Activated naive CD8-positive, alpha-beta T cell treated with anti-CD3 and anti-CD28 coated beads, Interleukin-2, amount 10 ng/mL, durations not matched to agents 7 days and 5 days (primary cell): ENCODE measurements around the gene CARMIL3. TPM values are rescaled to one million over a fixed set of nuclear protein-coding genes. Genes with fewer than 3 reads are reported as not detected.

Experiments
- ATAC-seq: fragments of 150-1000 bp; cut with Tn5 transposase; one replicate; pipeline ENCODE4 v1.10.0; 2021; ENCODE audit warnings: low read depth, moderate library complexity
- POLR2A ChIA-PET: fragments of 350-600 bp; sonication (Branson Sonifier 250); formaldehyde crosslinking; loops from one replicate; lab custom pipeline; 2021; ENCODE audit warnings: antibody characterized with exemption; lab: Charles Lee
- DNase-seq: peaks from one replicate; pipeline ENCODE4 v3.0.0; 2021
- H3K27ac Mint-ChIP-seq: one replicate; pipeline ENCODE4 v1.8.0; 2022; ENCODE audit warnings: mild to moderate bottlenecking, mixed read lengths
- H3K27me3 Mint-ChIP-seq: one replicate; pipeline ENCODE4 v1.8.0; 2022; ENCODE audit warnings: mild to moderate bottlenecking, moderate library complexity, mixed read lengths
- H3K36me3 Mint-ChIP-seq: one replicate; pipeline ENCODE4 v1.8.0; 2021; ENCODE audit warnings: mild to moderate bottlenecking, mixed read lengths
- H3K4me1 Mint-ChIP-seq: one replicate; pipeline ENCODE4 v1.8.0; 2021; ENCODE audit warnings: mixed read lengths
- H3K4me3 Mint-ChIP-seq: one replicate; pipeline ENCODE4 v1.8.0; 2022; ENCODE audit warnings: mild to moderate bottlenecking, moderate library complexity, mixed read lengths
- H3K9me3 Mint-ChIP-seq: one replicate; pipeline ENCODE4 v1.8.0; 2021; ENCODE audit warnings: mixed read lengths
- total RNA-seq, 2 experiments: library from RNA; stranded (reverse); gene quantifications; one replicate each; pipeline ENCODE4 v1.2.3, GENCODE V29; 2021

CARMIL3 gene
- total RNA-seq, 2 experiments from 2014 or later: 0.80 to 0.91 TPM

DNA sequence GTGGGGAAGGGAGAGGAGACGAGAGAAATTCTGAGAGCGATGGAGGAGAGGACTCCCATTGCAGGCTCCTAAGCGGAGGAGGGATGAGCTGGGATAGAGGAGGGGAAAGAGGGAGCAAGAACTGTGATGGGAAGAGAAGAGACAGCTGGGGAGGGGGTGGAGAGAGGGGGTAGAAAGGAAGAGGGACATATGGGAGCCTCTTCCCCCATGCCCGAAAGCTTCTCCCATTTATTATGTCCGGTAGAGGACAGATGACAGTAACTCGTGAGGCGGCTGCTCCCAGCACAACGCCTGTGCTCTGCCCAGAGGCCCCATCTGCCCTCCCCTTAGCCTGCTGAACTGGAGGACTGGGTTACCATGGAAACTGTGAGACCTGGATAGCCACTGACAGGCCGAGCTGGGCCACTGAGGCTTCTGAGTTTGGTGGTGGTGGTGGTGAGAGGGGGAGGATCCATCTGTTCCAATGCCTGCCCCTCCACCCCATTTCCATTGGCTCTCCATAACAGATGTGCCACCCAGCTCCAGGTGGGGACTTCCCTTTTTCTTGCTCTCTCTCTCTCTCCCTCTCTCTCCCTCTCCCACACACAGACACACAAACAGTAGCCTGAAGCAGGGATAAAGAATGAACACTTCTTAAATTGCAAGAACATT is 27.8 kb downstream of the CARMIL3 start:
- POLR2A ChIA-PET: interaction anchor here (0.8 to 4.9 kb wide), 6 partner anchors 15 to 82 kb away, joined by 5 to 71 read pairs (median 21); partner anchors contain the start of genes CARMIL3, DCAF11, IRF9 and NRL
- Mint-ChIP-seq H3K27me3 (no peaks in the 10 kb centered on the region), H3K27ac (no peak overlapping the region), H3K4me3 (no peak overlapping the region), H3K9me3 (no peaks in the 10 kb centered on the region), H3K4me1 (peaks cover 33% of the 10 kb centered on the region), H3K36me3 (no peaks in the 10 kb centered on the region)
- ATAC-seq (no peak), DNase-seq (no peak)

DNA sequence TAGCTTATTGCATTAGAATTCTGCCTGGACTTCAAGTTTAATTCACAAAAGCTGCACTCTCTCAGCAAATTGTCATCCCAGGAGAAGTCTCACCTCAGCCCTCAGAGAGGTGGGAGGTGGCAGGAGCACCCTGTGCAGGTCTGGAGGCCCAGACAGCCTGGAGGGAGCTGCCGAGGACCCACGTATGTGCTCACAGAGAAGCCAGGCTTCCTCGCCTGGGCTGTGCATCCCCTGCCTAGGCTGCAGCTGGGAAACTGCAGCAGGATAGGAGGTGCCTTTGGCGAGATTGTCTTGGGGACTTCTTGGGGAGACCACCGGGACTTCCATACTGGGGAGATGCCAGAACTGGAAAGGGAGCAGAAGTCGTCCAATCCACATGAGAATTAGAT is 28.3 kb downstream of the CARMIL3 start:
- DNase-seq: no peak
- no peak for ATAC-seq
- POLR2A ChIA-PET: interaction anchor here (0.8 to 4.9 kb wide), 12 partner anchors 9 to 109 kb away, joined by 3 to 71 read pairs (median 12); partner anchors contain the start of genes CARMIL3, CPNE6, DCAF11 and IPO4
- H3K36me3 Mint-ChIP-seq: no peaks in the 10 kb centered on the region
- H3K4me3 Mint-ChIP-seq: peak overlapping the region; percentile 80
- peak overlapping the region; percentile 87 for H3K27ac Mint-ChIP-seq
- H3K27me3 Mint-ChIP-seq: no peaks in the 10 kb centered on the region
- no peaks in the 10 kb centered on the region for H3K9me3 Mint-ChIP-seq
- H3K4me1 Mint-ChIP-seq: peaks cover 31% of the 10 kb centered on the region

DNA sequence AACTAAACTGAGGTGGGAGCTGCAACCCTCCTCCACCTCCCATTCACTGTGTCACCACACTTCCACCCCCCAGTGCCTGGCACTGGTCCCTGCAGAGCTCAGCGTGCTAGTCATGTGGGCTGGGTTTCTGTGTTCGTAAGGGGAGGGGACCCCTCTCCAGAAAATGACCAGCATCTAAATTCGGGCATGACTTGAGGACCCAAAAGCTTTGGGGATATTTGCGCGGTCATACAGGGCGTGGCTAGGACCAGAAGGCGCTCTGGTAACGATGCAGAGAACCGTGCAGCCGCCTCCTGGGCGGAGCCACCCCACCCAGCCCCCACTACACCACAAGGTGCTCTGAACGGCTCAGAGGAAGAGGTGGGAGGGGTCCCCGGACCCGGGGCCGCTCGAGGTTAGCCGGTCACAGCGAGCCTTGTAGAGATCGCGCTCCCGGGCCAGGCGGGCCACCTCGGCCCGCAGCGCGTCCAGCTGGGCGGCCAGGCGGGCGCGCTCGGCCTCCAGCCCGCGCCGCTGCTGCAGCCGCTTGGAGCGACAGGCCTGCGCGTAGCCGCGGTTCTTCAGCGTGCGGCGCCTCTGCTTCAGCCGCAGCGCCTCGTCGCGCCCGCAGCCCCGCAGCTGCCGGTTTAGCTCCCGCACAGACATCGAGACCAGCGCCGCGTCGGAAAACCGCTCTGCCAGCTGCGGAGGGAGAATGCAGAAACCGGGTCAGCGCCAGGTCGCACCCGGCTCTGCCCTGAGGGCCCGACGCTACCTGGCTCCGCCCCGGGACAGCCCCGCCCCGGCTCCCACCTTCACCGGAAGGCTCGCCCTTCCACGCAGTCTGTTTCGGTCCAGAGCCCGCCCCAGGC is 29.3 kb downstream of the CARMIL3 start:
- peaks cover 21% of the 10 kb centered on the region for H3K4me1 Mint-ChIP-seq
- no peaks in the 10 kb centered on the region for H3K27me3 Mint-ChIP-seq
- peak; percentile 86 for DNase-seq
- peak overlapping the region; percentile 80 for H3K4me3 Mint-ChIP-seq
- peak; percentile 93 for ATAC-seq
- peak overlapping the region; percentile 87 for H3K27ac Mint-ChIP-seq
- POLR2A ChIA-PET: interaction anchor here (0.6 to 4.9 kb wide), 18 partner anchors 8 to 455 kb away, joined by 3 to 71 read pairs (median 7); partner anchors contain the start of genes CARMIL3, CPNE6, DCAF11 and DHRS4L2
- H3K9me3 Mint-ChIP-seq: no peaks in the 10 kb centered on the region
- no peaks in the 10 kb centered on the region for H3K36me3 Mint-ChIP-seq

DNA sequence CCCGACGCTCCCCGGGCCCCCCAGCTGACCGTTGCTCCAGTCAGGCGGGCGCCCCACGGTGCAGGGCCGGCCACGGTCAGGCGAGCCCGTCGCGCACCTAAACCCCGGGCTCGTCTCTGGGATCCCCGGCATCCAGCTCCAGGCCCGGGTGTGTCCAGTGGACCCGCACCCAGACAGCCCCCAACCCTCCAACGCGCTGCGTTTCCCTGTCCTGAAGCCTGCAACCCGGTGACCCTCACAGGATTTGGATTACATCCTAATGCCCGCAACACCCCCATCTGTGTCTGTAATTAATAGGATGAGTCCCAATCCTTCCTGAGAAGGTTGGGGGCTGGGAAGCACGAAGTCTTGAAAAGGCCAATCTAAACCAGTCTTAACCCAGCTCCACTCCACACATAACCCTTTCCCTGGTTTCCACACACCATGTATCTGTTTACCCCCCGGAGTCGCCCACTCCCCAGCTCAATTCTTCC is 30.0 kb downstream of the CARMIL3 start:
- DNase-seq: no peak
- POLR2A ChIA-PET: interaction anchor here (0.6 to 4.9 kb wide), 16 partner anchors 9 to 455 kb away, joined by 3 to 71 read pairs (median 10); partner anchors contain the start of genes CARMIL3, CPNE6, DCAF11 and DHRS4L2
- no peaks in the 10 kb centered on the region for H3K27me3 Mint-ChIP-seq
- no peaks in the 10 kb centered on the region for H3K36me3 Mint-ChIP-seq
- H3K27ac Mint-ChIP-seq: peak overlapping the region; percentile 87
- H3K4me1 Mint-ChIP-seq: peaks cover 18% of the 10 kb centered on the region
- H3K9me3 Mint-ChIP-seq: no peaks in the 10 kb centered on the region
- no peak for ATAC-seq
- peak overlapping the region; percentile 77 for H3K4me3 Mint-ChIP-seq

DNA sequence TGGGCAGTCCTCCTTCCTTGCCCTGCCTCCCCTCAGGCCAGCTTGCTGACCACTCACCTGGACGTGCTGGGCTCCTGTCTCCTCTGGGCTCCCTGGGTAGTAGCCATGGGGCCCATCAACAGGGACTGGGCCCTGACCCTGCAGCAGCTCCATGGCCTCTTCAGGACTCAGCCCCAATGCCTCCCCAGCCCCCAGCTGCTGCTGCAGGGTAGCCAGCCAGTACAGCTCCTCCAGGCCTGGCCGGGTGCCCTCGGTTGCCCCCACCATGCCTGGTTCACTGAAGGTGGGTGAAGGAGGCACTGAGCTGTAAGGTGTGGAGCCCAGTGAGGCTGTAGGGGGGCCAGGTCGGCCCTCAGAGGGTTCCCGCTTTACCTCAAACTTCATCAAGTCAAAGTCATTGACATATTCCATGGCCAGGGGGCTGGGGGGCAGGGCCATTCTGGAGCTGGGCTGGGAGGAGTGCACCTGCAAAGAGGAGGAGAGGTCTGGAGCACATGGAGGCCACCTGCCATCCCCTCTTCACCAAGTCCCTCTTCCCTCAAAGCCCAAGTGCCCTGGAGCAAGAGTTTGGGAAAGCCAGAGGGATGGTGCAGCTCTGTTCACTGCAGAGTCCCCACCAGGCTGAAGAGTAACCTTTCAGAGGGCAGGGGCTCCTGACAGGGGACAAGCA is 30.7 kb downstream of the CARMIL3 start:
- peak overlapping the region; percentile 87 for H3K27ac Mint-ChIP-seq
- H3K4me3 Mint-ChIP-seq: peak overlapping the region; percentile 77

DNA sequence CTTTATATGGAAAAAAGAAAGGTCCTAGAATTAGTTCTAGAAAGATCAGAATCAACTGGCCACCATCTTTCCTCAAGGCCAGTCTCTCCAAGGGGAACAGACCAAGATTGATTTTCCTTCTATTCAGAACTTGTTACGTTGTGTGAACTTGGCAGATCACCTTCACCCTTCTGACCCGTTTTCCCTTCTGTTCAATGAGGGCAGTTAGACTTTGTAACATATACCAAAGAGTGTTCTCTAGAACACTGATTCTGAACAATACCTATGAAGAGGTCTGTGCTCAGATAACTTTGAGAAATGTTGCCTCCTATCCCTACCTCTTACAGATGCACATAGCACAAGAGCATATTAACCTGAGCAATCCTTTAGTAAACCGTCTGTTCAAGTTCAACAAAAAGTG is 31.7 kb downstream of the CARMIL3 start:
- no peak overlapping the region for H3K4me3 Mint-ChIP-seq
- peaks cover 21% of the 10 kb centered on the region for H3K4me1 Mint-ChIP-seq
- no peaks in the 10 kb centered on the region for H3K36me3 Mint-ChIP-seq
- no peak overlapping the region for H3K27ac Mint-ChIP-seq
- POLR2A ChIA-PET: interaction anchor here (1.2 to 3.8 kb wide), 2 partner anchors 31 kb away, joined by 3 to 27 read pairs; partner anchors contain the start of genes CARMIL3, DCAF11 and NRL
- DNase-seq: no peak
- ATAC-seq: no peak
- no peaks in the 10 kb centered on the region for H3K9me3 Mint-ChIP-seq
- no peaks in the 10 kb centered on the region for H3K27me3 Mint-ChIP-seq

More for the DNA sequence above, 30.7 kb downstream of the CARMIL3 start:
- no peaks in the 10 kb centered on the region for H3K27me3 Mint-ChIP-seq
- DNase-seq (no peak), ATAC-seq (no peak)
- POLR2A ChIA-PET: interaction anchor here (0.5 to 4.9 kb wide), 9 partner anchors 8 to 79 kb away, joined by 3 to 71 read pairs (median 12); partner anchors contain the start of genes CARMIL3, DCAF11, IRF9 and NRL
- no peaks in the 10 kb centered on the region for H3K36me3 Mint-ChIP-seq
- peaks cover 21% of the 10 kb centered on the region for H3K4me1 Mint-ChIP-seq
- no peaks in the 10 kb centered on the region for H3K9me3 Mint-ChIP-seq

DNA sequence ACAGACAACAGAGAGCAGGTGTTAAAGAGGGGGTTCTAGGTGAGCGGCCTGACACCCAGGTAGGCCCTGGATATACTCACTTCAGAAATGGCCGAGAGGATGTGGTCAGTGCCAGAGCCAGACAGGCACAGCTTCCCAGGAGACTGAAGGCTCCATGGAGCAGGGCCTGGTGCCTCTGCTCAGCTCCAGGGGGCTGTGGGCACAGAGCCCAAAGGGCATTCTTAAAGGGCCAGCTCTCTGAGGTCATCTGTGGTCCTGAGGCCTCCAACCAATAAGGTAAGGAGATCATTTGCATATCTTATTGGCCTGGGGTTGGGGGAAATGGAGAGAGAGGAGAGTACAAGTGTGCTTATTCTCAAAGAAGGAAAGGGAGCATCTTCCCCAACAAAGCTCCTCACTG is 32.6 kb downstream of the CARMIL3 start:
- DNase-seq: no peak
- Mint-ChIP-seq H3K36me3 (no peaks in the 10 kb centered on the region), H3K27ac (no peak overlapping the region), H3K4me3 (no peak overlapping the region), H3K4me1 (peaks cover 21% of the 10 kb centered on the region), H3K27me3 (no peaks in the 10 kb centered on the region), H3K9me3 (no peaks in the 10 kb centered on the region)
- no peak for ATAC-seq
- POLR2A ChIA-PET: interaction anchor here (0.8 to 2.3 kb wide), 2 partner anchors 11 to 30 kb away, joined by 3 to 6 read pairs; partner anchors contain the start of gene DCAF11

DNA sequence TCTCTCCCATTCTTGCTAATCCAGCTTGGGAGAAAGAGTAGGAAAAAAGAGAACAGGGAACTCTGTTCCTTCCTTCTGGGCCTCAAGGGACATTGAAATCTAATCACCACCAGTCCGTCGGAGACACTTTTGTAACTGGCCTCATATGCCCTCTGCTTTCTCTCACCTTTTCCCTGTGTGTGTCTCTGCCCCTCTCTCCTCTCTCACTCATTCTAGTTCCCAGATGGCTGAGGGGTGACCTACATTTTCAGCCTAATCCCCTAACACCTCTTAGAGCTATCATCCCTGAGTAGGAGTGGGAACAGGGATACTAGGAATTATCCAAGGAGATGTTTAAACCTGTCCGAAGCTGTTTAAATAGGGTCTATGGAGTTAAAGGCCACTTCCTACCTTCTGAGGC is 33.4 kb downstream of the CARMIL3 start:
- Mint-ChIP-seq H3K27me3 (no peaks in the 10 kb centered on the region), H3K4me3 (no peak overlapping the region), H3K36me3 (no peaks in the 10 kb centered on the region), H3K9me3 (no peaks in the 10 kb centered on the region), H3K27ac (no peak overlapping the region), H3K4me1 (peaks cover 18% of the 10 kb centered on the region)
- no peak for DNase-seq
- no peak for ATAC-seq
- POLR2A ChIA-PET: interaction anchor here (0.8 to 2.3 kb wide), 2 partner anchors 10 to 29 kb away, joined by 3 to 6 read pairs; partner anchors contain the start of gene DCAF11

DNA sequence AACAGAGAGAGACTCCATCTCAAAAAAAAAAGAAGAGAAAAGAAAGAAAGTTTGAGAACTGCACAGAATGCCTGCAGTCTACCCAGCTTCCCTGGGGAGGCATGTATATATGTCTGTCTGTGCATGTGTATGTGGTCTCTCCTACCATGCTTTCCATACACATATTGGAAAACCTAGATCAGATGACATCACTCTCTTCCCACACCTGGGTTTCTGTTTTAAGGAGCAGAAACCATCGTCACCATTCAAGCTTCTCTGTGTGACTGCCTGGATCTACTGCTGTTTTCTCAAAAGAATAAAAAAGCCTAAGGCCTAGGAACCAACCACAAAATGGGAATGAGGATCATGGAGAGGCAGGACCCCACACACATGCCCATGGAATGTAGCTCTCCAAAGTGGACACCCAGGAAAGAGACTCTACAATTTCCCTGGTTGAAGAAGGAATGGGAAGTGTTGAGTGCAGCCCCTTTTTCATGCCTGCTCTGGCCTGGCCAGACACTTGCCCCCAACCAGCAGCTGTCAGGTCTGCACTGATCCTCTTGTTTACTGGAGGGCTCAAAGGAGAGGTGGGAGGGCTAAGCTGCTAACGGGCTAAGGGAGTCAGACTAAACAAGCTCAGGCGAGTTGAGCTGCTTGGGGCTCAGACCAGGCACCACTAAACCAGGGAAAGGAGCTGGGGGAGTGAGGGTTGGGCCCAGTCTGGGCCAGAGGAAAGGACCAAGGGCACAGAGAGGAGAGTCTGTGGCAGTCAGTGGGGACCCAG is 34.6 kb downstream of the CARMIL3 start:
- POLR2A ChIA-PET: interaction anchor here (2.3 kb wide), 1 partner anchor 28 kb away, joined by 6 read pairs; the partner anchor contains the start of gene DCAF11
- no peak for DNase-seq
- no peaks in the 10 kb centered on the region for H3K27me3 Mint-ChIP-seq
- no peaks in the 10 kb centered on the region for H3K36me3 Mint-ChIP-seq
- no peak overlapping the region for H3K4me3 Mint-ChIP-seq
- H3K9me3 Mint-ChIP-seq: no peaks in the 10 kb centered on the region
- H3K4me1 Mint-ChIP-seq: peaks cover 13% of the 10 kb centered on the region
- ATAC-seq: no peak
- peak overlapping the region; percentile 37 for H3K27ac Mint-ChIP-seq

DNA sequence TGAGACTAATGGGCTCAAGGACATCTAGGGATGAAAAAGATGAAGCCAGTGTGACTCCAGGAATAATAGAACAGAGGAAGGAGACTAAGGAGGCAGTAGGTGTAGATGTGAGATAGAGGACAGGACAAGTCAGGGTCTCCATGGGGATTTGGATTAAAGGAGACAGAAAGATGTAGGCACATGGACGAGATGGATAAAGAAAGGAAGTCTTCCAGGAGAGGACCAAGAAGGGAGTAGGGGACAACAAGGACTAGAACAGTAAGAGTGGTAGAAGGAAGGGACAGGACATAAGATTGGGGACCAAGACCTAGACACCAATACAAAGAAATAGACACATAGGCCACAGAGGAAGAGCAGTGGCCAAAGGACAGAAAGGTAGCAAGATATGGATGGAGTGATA is 35.2 kb downstream of the CARMIL3 start:
- Mint-ChIP-seq H3K4me1 (peaks cover 10% of the 10 kb centered on the region), H3K27me3 (no peaks in the 10 kb centered on the region), H3K36me3 (no peaks in the 10 kb centered on the region), H3K27ac (peak overlapping the region; percentile 37), H3K9me3 (no peaks in the 10 kb centered on the region), H3K4me3 (no peak overlapping the region)
- ATAC-seq: no peak
- DNase-seq: no peak
- POLR2A ChIA-PET: interaction anchor here (2.3 kb wide), 1 partner anchor 27 kb away, joined by 6 read pairs; the partner anchor contains the start of gene DCAF11

DNA sequence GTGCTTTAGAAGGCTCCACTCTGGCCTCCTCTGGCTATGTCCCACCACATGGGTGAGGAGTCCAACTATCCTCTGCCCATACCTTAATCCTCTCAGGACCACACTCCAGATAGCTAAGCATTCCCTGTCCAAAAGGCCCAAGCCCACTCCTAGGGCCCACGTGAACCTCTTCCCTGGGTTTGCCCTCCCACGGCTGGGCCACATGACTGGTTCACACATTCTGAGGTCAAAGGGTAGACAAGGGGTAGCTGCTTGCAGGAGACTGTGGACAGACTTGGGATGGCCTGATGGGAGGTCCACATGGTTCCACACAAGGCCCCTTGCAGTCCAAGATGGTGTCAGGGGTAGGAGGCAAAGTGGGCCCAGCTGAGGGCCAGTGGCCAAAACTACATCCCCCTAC is 36.3 kb downstream of the CARMIL3 start:
- Mint-ChIP-seq H3K27me3 (no peaks in the 10 kb centered on the region), H3K9me3 (no peaks in the 10 kb centered on the region), H3K4me1 (peaks cover 14% of the 10 kb centered on the region), H3K27ac (no peak overlapping the region), H3K36me3 (peaks cover 2% of the 10 kb centered on the region), H3K4me3 (no peak overlapping the region)
- no peak for DNase-seq
- POLR2A ChIA-PET: interaction anchor here (1.2 kb wide), 1 partner anchor 26 kb away, joined by 4 read pairs; the partner anchor contains the start of genes DCAF11 and NRL
- no peak for ATAC-seq

DNA sequence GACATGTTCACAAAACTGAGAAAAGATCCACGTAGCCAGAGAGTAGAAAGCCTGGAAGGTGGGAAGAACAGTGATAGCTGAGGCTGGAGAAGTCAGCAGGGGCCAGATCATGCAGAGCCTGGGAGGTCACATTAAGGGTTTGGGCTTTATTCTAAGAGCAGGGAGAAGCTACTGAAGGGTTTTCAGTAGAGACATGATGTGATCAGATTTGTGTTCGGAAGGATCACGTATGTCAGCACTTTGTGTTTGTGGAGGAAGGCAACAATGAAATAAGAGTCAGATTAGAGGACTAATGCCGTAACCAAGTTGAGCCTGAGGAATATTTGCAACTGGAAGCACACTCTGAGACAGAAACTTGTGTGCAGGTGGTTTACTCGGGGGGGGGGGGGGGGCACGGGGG is 38.1 kb downstream of the CARMIL3 start:
- no peak overlapping the region for H3K4me3 Mint-ChIP-seq
- POLR2A ChIA-PET: interaction anchor here (0.9 to 7.5 kb wide), 6 partner anchors 9 to 101 kb away, joined by 3 to 116 read pairs (median 6); partner anchors contain the start of genes DHRS4L2 and IRF9
- DNase-seq (no peak), ATAC-seq (no peak)
- H3K36me3 Mint-ChIP-seq: peaks cover 5% of the 10 kb centered on the region
- peaks cover 22% of the 10 kb centered on the region for H3K4me1 Mint-ChIP-seq
- H3K27me3 Mint-ChIP-seq: no peaks in the 10 kb centered on the region
- no peak overlapping the region for H3K27ac Mint-ChIP-seq
- no peaks in the 10 kb centered on the region for H3K9me3 Mint-ChIP-seq
